HCT116 (cell line): ENCODE measurements around the gene DNAJC19. TPM values are rescaled to one million over a fixed set of nuclear protein-coding genes. Genes with fewer than 3 reads are reported as not detected.

Experiments used
- ATAC-seq: fragments of 200-7000 bp; cut with Tn5 transposase; 2 replicates; pipeline ENCODE4 v1.9.1; 2020; ENCODE audit warnings: mild to moderate bottlenecking, moderate library complexity
- BruUV-seq: library from RNA; stranded (reverse); fragments of 400-500 nt; replicated peaks from 2 replicates; lab custom pipeline; 2021; lab: Mats Ljungman, UMichigan
- CTCF ChIA-PET: fragments of 300-600 bp; sonication (Branson Sonifier 250); formaldehyde crosslinking; loops from one replicate; lab custom pipeline; 2021; ENCODE audit warnings: antibody characterized with exemption; lab: Charles Lee
- POLR2A ChIA-PET: fragments of 300-600, 350-600 bp; sonication (Branson Sonifier 250); formaldehyde crosslinking; loops from one replicate; lab custom pipeline; 2021; ENCODE audit warnings: antibody characterized with exemption; lab: Charles Lee
- RAD21 ChIA-PET, 2 experiments: fragments of 300-600 bp; sonication (Branson Sonifier 250); formaldehyde crosslinking; loops; one replicate each; lab custom pipeline; 2023; ENCODE audit warnings: low total read pairs in 2 of 2; ENCODE audit not compliant: uncharacterized antibody in 2 of 2, unreplicated experiment in 2 of 2, low non-redundant PET in 1 of 2; lab: Charles Lee
- DNase-seq: peaks from one replicate; pipeline ENCODE4 v3.0.0-alpha.2; 2010; ENCODE audit warnings: low read depth, low spot score
- H2AFZ ChIP-seq: fragments of 200-600 bp; shearing (Covaris generic), sonication (generic); 2 replicates; pipeline ENCODE4 v1.6.1; 2017; ENCODE audit warnings: low read depth, mixed run types, mixed read lengths, antibody characterized with exemption, low read length; ENCODE audit not compliant: poor library complexity, severe bottlenecking
- H3K27ac ChIP-seq: 2 replicates; pipeline ENCODE4 v1.5.1; 2012; ENCODE audit warnings: low read depth, low read length
- H3K27me3 ChIP-seq: fragments of 200-600 bp; sonication (generic); 2 replicates; pipeline ENCODE4 v1.6.1; 2016; ENCODE audit warnings: mixed run types, low read length, mixed read lengths; ENCODE audit not compliant: insufficient read depth
- H3K36me3 ChIP-seq, 2 experiments: fragments of 200-500 bp in 1 of 2; fragments of 200-600 bp in 1 of 2; sonication (Bioruptor generic) in 1 of 2; sonication (generic) in 1 of 2; 2 replicates each; pipeline versions ENCODE4 v1.5.1 to v1.6.1; 2014 to 2016; ENCODE audit warnings: low read length in 2 of 2, inconsistent platforms in 1 of 2, mixed read lengths in 1 of 2, mixed run types in 1 of 2; ENCODE audit not compliant: insufficient read depth in 2 of 2, control insufficient read depth in 1 of 2
- H3K4me1 ChIP-seq, 2 experiments: fragments of 200-600 bp in 1 of 2; sonication (generic) in 1 of 2; 2 replicates each; pipeline versions ENCODE4 v1.5.1 to v1.6.1; 2012 to 2017; ENCODE audit warnings: low read length in 2 of 2, inconsistent platforms in 1 of 2, mild to moderate bottlenecking in 1 of 2, mixed read lengths in 1 of 2, mixed run types in 1 of 2, moderate library complexity in 1 of 2; ENCODE audit not compliant: insufficient read depth in 2 of 2, control insufficient read depth in 1 of 2
- H3K4me2 ChIP-seq: fragments of 200-600 bp; sonication (generic); 2 replicates; pipeline ENCODE4 v1.6.1; 2017; ENCODE audit warnings: mixed run types, low read length, mixed read lengths
- H3K4me3 ChIP-seq, 2 experiments: fragments of 200-600 bp in 1 of 2; sonication (generic) in 1 of 2; replicated peaks in 1 of 2; 2 replicates each; pipeline ENCODE4 v1.5.1; 2011 to 2016; ENCODE audit warnings: low read length in 2 of 2, control low read depth in 1 of 2, low read depth in 1 of 2, mild to moderate bottlenecking in 1 of 2, mixed read lengths in 1 of 2, mixed run types in 1 of 2
- H3K79me2 ChIP-seq: fragments of 200-600 bp; sonication (generic); 2 replicates; pipeline ENCODE4 v1.6.1; 2017; ENCODE audit warnings: mild to moderate bottlenecking, mixed run types, low read length, moderate library complexity, mixed read lengths; ENCODE audit not compliant: insufficient read depth
- H3K9ac ChIP-seq: fragments of 200-600 bp; sonication (generic); 2 replicates; pipeline ENCODE4 v1.6.1; 2016; ENCODE audit warnings: low read length, mixed read lengths
- H3K9me2 ChIP-seq: fragments of 200-600 bp; sonication (generic), shearing (Covaris generic); 2 replicates; pipeline ENCODE4 v1.6.1; 2017; ENCODE audit warnings: mixed run types, mild to moderate bottlenecking, moderate library complexity; ENCODE audit not compliant: insufficient read depth
- H3K9me3 ChIP-seq, 2 experiments: fragments of 200-500 bp in 1 of 2; fragments of 200-600 bp in 1 of 2; sonication (Bioruptor generic) in 1 of 2; sonication (generic) in 1 of 2; 2 replicates each; pipeline ENCODE4 v1.6.1; 2014 to 2017; ENCODE audit warnings: low read length in 2 of 2, mixed read lengths in 2 of 2, inconsistent platforms in 1 of 2, low read depth in 1 of 2, mild to moderate bottlenecking in 1 of 2, mixed run types in 1 of 2, moderate library complexity in 1 of 2; ENCODE audit not compliant: control insufficient read depth in 1 of 2, insufficient read depth in 1 of 2
- H4K20me1 ChIP-seq: fragments of 200-600 bp; sonication (generic), shearing (Covaris generic); 2 replicates; pipeline ENCODE4 v1.6.1; 2017; ENCODE audit warnings: mixed run types, mild to moderate bottlenecking, moderate library complexity; ENCODE audit not compliant: insufficient read depth
- ELF1 ChIP-seq: IDR thresholded peaks from 2 replicates; pipeline ENCODE4 v1.6.1; 2012; ENCODE audit warnings: low read depth, borderline replicate concordance
- EZH2phosphoT487 ChIP-seq: fragments of 200-600 bp; IDR thresholded peaks from 2 replicates; pipeline ENCODE4 v1.6.1; 2018; ENCODE audit warnings: antibody characterized with exemption, borderline replicate concordance
- JUND ChIP-seq: IDR thresholded peaks from 2 replicates; pipeline ENCODE4 v1.6.1; 2012
- MAX ChIP-seq: IDR thresholded peaks from 2 replicates; pipeline ENCODE4 v1.6.1; 2012
- POLR2AphosphoS5 ChIP-seq: IDR thresholded peaks from 2 replicates; pipeline ENCODE4 v1.6.1; 2011; ENCODE audit warnings: mild to moderate bottlenecking, low read depth, low read length, moderate library complexity
- REST ChIP-seq: IDR thresholded peaks from 2 replicates; pipeline ENCODE4 v1.6.1; 2012; ENCODE audit warnings: low read depth
- TCF7L2 ChIP-seq: IDR thresholded peaks from 2 replicates; pipeline ENCODE4 v1.7.0; 2011; ENCODE audit warnings: borderline replicate concordance, inconsistent platforms; ENCODE audit not compliant: insufficient read depth, insufficient read length; ENCODE audit errors: extremely low read depth
- intact Hi-C: fragments of 100-400 bp; cut with micrococcal nuclease; formaldehyde crosslinking; loops from 2 replicates; pipeline ENCODE4 v1.10.0; 2022
- total RNA-seq: library from RNA; stranded (reverse); gene quantifications from one replicate; pipeline ENCODE4 v1.2.1, GENCODE V29; 2021; ENCODE audit not compliant: unreplicated experiment

The DNAJC19 gene
- total RNA-seq, 1 experiment from 2014 or later = 61.2 TPM

DNA sequence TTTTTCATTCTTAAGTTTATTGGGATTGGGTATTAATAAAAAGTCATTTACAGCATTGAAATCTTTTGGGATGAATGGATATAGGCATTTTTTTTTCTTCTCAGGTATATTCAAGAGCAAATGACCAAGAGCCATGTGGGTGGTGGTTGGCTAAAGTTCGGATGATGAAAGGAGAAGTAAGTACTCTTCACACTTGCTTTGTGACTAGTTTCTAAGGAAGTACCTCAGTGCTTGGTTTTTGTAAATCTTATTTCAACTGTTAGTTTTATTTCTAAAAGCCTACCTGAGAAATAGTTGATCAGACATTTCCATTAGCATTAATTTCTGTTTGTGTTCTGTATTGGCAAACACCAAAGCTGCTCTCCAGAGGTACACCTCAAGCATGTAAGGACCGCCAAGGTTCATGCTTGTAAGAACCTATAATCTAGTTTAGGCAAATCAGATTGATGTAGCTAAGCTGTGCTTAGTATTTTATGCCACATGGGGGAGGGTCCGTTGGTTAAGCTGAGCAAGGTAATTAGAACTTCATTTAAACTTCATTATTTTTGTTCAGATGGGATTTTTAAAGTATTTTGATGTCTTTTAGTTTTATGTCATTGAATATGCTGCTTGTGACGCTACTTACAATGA is 41.7 kb downstream of the DNAJC19 start:
- intact Hi-C loops = no loop called here
- Histone ChIP-seq H4K20me1 (peaks cover 13% of the 10 kb centered on the region; the same call in 1 of the 2 replicates), H3K9me2 (no peaks in the 10 kb centered on the region), H3K4me1 (no peaks in the 10 kb centered on the region), H3K27me3 (no peaks in the 10 kb centered on the region), H3K9me3 (no peaks in the 10 kb centered on the region), H3K4me3 (no peak overlapping the region), H3K27ac (no peak overlapping the region), H3K9ac (no peak overlapping the region), H3K36me3 (peaks cover 41% of the 10 kb centered on the region in 2 experiments), H3K4me2 (no peak overlapping the region), H2AFZ (no peak overlapping the region), H3K79me2 (peaks cover 97% of the 10 kb centered on the region)
- no peak for TF ChIP-seq POLR2AphosphoS5
- no peak for TF ChIP-seq EZH2phosphoT487
- no peak for TF ChIP-seq TCF7L2
- TF ChIP-seq MAX = no peak
- no peak for TF ChIP-seq REST
- no peak for TF ChIP-seq ELF1
- no peak for TF ChIP-seq JUND
- ChIA-PET RAD21 (no interaction called here), CTCF (no interaction called here), POLR2A (no interaction called here)
- ATAC-seq (no peak), DNase-seq (no peak)
- no TSS peak for BruUV-seq
